Measurements from ENCODE around the gene TPM3. TPM values are rescaled to one million over a fixed set of nuclear protein-coding genes. Genes with fewer than 3 reads are reported as not detected.

TPM3 gene
- total and polyA plus RNA-seq, 9 of the 15 experiments (the other 6 are each of a cell fraction or from before 2014, with no cell fraction given), result 202 to 604 (median 421) TPM

DNA sequence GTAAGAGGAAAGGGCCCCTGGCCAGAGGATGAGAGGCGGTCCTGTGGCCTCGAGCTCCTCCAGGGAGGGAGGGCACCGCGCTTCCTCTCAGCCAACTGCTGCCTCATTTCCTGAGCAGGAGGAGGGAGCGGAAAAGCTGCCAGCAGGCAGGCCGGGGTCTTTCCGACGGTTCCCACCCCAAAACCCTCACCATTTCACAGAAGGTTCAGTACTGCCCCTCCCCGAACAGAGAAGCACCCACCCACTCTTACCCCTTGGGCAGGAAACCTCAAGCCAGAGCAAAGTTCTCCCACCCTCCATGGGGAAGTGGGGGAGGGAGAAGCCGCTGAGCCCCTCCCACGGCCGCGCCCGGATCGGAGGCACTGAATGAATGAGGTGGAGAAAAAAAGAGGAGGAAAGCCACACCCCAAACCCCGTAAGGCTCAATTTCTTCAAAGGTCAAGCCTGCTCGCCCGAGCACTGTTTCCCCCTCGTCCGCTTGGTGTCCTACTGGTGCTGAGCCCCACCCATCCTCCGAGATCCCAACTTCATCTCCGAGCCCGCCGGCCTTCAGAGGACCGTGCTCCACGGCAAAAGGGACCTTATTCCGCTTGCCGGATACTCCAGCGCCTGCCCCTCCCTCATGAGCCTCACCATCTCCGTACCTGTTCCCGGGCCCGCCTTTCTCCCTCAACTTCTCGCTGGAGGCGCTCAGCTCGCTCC, 9.4 kb downstream of the TPM3 start (continued):
- TF ChIP-seq, protein P1, sequence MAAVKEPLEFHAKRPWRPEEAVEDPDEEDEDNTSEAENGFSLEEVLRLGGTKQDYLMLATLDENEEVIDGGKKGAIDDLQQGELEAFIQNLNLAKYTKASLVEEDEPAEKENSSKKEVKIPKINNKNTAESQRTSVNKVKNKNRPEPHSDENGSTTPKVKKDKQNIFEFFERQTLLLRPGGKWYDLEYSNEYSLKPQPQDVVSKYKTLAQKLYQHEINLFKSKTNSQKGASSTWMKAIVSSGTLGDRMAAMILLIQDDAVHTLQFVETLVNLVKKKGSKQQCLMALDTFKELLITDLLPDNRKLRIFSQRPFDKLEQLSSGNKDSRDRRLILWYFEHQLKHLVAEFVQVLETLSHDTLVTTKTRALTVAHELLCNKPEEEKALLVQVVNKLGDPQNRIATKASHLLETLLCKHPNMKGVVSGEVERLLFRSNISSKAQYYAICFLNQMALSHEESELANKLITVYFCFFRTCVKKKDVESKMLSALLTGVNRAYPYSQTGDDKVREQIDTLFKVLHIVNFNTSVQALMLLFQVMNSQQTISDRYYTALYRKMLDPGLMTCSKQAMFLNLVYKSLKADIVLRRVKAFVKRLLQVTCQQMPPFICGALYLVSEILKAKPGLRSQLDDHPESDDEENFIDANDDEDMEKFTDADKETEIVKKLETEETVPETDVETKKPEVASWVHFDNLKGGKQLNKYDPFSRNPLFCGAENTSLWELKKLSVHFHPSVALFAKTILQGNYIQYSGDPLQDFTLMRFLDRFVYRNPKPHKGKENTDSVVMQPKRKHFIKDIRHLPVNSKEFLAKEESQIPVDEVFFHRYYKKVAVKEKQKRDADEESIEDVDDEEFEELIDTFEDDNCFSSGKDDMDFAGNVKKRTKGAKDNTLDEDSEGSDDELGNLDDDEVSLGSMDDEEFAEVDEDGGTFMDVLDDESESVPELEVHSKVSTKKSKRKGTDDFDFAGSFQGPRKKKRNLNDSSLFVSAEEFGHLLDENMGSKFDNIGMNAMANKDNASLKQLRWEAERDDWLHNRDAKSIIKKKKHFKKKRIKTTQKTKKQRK (IDR thresholded peaks at IDR 0.05; ENCODE audit: borderline replicate concordance, low read depth, low read length), result no peak
- TF ChIP-seq ZC3H11A (IDR thresholded peaks at IDR 0.05; ENCODE audit: low read depth, low read length), result no peak
- TF ChIP-seq KAT8 (IDR thresholded peaks at IDR 0.05; ENCODE audit: low read depth), result no peak
- no peak for TF ChIP-seq RBM22 (IDR thresholded peaks at IDR 0.05; ENCODE audit: low read depth, low read length, poor library complexity, severe bottlenecking)
- TF ChIP-seq KDM4B (IDR thresholded peaks at IDR 0.05; ENCODE audit: borderline replicate concordance in 2 of 2, low read depth in 1 of 2), result no peak
- peak; percentile 13 for TF ChIP-seq TBP (optimal IDR thresholded peaks at IDR 0.05; ENCODE audit: low read depth, low read length)
- TF ChIP-seq TAF9B (IDR thresholded peaks at IDR 0.05; ENCODE audit: partially characterized antibody), result no peak
- no peak for TF ChIP-seq PHF21A (IDR thresholded peaks at IDR 0.05; ENCODE audit: borderline replicate concordance, low read depth)
- 0 out of 2 replicates have a peak, but pooled peaks have one; percentile 74 for TF ChIP-seq ERF (CRISPR knock-in tag; IDR thresholded peaks at IDR 0.05)
- TF ChIP-seq PRMT5 (CRISPR knock-in tag; IDR thresholded peaks at IDR 0.05), result no peak
- TF ChIP-seq, protein P2, sequence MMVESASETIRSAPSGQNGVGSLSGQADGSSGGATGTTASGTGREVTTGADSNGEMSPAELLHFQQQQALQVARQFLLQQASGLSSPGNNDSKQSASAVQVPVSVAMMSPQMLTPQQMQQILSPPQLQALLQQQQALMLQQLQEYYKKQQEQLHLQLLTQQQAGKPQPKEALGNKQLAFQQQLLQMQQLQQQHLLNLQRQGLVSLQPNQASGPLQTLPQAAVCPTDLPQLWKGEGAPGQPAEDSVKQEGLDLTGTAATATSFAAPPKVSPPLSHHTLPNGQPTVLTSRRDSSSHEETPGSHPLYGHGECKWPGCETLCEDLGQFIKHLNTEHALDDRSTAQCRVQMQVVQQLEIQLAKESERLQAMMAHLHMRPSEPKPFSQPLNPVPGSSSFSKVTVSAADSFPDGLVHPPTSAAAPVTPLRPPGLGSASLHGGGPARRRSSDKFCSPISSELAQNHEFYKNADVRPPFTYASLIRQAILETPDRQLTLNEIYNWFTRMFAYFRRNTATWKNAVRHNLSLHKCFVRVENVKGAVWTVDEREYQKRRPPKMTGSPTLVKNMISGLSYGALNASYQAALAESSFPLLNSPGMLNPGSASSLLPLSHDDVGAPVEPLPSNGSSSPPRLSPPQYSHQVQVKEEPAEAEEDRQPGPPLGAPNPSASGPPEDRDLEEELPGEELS (CRISPR knock-in tag; IDR thresholded peaks at IDR 0.05; ENCODE audit: borderline replicate concordance), result no peak
- TF ChIP-seq ZKSCAN8 (CRISPR knock-in tag; IDR thresholded peaks at IDR 0.05), result no peak
- no peak for TF ChIP-seq ZNF507 (tag; conservative IDR thresholded peaks at IDR 0.05)
- TF ChIP-seq SRSF3 (IDR thresholded peaks at IDR 0.05; ENCODE audit: insufficient read depth, low read length), result no peak
- TF ChIP-seq ILF3 (IDR thresholded peaks at IDR 0.05; ENCODE audit: borderline replicate concordance), result no peak
- TF ChIP-seq, protein P3, sequence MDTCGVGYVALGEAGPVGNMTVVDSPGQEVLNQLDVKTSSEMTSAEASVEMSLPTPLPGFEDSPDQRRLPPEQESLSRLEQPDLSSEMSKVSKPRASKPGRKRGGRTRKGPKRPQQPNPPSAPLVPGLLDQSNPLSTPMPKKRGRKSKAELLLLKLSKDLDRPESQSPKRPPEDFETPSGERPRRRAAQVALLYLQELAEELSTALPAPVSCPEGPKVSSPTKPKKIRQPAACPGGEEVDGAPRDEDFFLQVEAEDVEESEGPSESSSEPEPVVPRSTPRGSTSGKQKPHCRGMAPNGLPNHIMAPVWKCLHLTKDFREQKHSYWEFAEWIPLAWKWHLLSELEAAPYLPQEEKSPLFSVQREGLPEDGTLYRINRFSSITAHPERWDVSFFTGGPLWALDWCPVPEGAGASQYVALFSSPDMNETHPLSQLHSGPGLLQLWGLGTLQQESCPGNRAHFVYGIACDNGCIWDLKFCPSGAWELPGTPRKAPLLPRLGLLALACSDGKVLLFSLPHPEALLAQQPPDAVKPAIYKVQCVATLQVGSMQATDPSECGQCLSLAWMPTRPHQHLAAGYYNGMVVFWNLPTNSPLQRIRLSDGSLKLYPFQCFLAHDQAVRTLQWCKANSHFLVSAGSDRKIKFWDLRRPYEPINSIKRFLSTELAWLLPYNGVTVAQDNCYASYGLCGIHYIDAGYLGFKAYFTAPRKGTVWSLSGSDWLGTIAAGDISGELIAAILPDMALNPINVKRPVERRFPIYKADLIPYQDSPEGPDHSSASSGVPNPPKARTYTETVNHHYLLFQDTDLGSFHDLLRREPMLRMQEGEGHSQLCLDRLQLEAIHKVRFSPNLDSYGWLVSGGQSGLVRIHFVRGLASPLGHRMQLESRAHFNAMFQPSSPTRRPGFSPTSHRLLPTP (IDR thresholded peaks at IDR 0.05; ENCODE audit: borderline replicate concordance, extremely low read depth, insufficient read length), result no peak

Measured in K562 (cell line).